CD8-positive, alpha-beta memory T cell (primary cell): Measurements from ENCODE around the gene PRSS56. TPM values are rescaled to one million over a fixed set of nuclear protein-coding genes. Genes with fewer than 3 reads are reported as not detected.
A peak's percentile ranks its signal among the peaks of the same experiment; 100 is the strongest.
"Not testable (repeated sequence)": the region's sequence is repeated elsewhere in the genome, so short reads cannot be mapped to it uniquely, and the experiment has no call there.

Experiments
- CTCF ChIA-PET: fragments of 350-600 bp; sonication (Branson Sonifier 250); formaldehyde crosslinking; loops from one replicate; lab custom pipeline; 2021; ENCODE audit warnings: antibody characterized with exemption; lab: Charles Lee
- POLR2A ChIA-PET: fragments of 350-600 bp; sonication (Branson Sonifier 250); formaldehyde crosslinking; loops from one replicate; lab custom pipeline; 2021; ENCODE audit warnings: antibody characterized with exemption; lab: Charles Lee
- DNase-seq, 5 donors: peaks; one replicate each; pipeline versions ENCODE4 v3.0.0 to v3.0.0-alpha.2; 2020 to 2022; ENCODE audit warnings: mixed read lengths in 1 of 5
- H3K27ac ChIP-seq: one replicate; pipeline ENCODE4 v1.7.0; 2013; ENCODE audit warnings: low read depth, mild to moderate bottlenecking, low read length, moderate library complexity
- H3K27me3 ChIP-seq: 2 replicates; pipeline ENCODE4 v1.7.0; 2013; ENCODE audit warnings: low read length, mild to moderate bottlenecking; ENCODE audit not compliant: insufficient read depth, poor library complexity, severe bottlenecking
- H3K36me3 ChIP-seq: 2 replicates; pipeline ENCODE4 v1.7.0; 2013; ENCODE audit warnings: mild to moderate bottlenecking, low read length, moderate library complexity; ENCODE audit not compliant: insufficient read depth
- H3K4me1 ChIP-seq: 2 replicates; pipeline ENCODE4 v1.7.0; 2013; ENCODE audit warnings: mild to moderate bottlenecking, low read length, moderate library complexity; ENCODE audit not compliant: insufficient read depth
- H3K4me3 ChIP-seq: 2 replicates; pipeline ENCODE4 v1.7.0; 2013; ENCODE audit warnings: mild to moderate bottlenecking, low read length
- H3K9me3 ChIP-seq: 2 replicates; pipeline ENCODE4 v1.7.0; 2013; ENCODE audit warnings: mild to moderate bottlenecking, low read length
- H3K27ac Mint-ChIP-seq, 8 donors: one replicate each; pipeline ENCODE4 v1.8.0; 2020 to 2021; ENCODE audit warnings: mixed read lengths in 8 of 8, mild to moderate bottlenecking in 6 of 8, inconsistent platforms in 3 of 8, moderate library complexity in 3 of 8
- H3K27me3 Mint-ChIP-seq, 2 donors: one replicate each; pipeline ENCODE4 v1.8.0; 2020 to 2021; ENCODE audit warnings: mixed read lengths in 2 of 2, mild to moderate bottlenecking in 1 of 2, moderate library complexity in 1 of 2
- H3K36me3 Mint-ChIP-seq, 3 donors: one replicate each; pipeline ENCODE4 v1.8.0; 2020 to 2021; ENCODE audit warnings: mixed read lengths in 3 of 3, inconsistent platforms in 1 of 3, mild to moderate bottlenecking in 1 of 3
- H3K4me1 Mint-ChIP-seq, 3 donors: one replicate each; pipeline ENCODE4 v1.8.0; 2020 to 2021; ENCODE audit warnings: mixed read lengths in 3 of 3, inconsistent platforms in 1 of 3, mild to moderate bottlenecking in 1 of 3
- H3K4me3 Mint-ChIP-seq, 7 donors: one replicate each; pipeline ENCODE4 v1.8.0; 2020 to 2021; ENCODE audit warnings: mixed read lengths in 7 of 7, mild to moderate bottlenecking in 6 of 7, moderate library complexity in 4 of 7, inconsistent platforms in 2 of 7
- H3K9me3 Mint-ChIP-seq, 5 donors: one replicate each; pipeline ENCODE4 v1.8.0; 2020 to 2022; ENCODE audit warnings: mixed read lengths in 5 of 5, mild to moderate bottlenecking in 3 of 5, moderate library complexity in 2 of 5, inconsistent platforms in 1 of 5
- polyA plus RNA-seq: library from polyadenylated mRNA; unstranded; fragments of 300-500 nt; fragmentation: Illumina TruSeq; gene quantifications from one replicate; pipeline ENCODE4 v1.2.3, GENCODE V29; 2021
- total RNA-seq, 2 experiments: library from RNA; stranded (reverse); gene quantifications; one replicate each; pipeline ENCODE4 v1.2.3, GENCODE V29; 2021

PRSS56 gene
- total and polyA plus RNA-seq, 3 experiments from 2014 or later = not detected

- Histone ChIP-seq H3K9me3 (no peaks in the 10 kb centered on the region), H3K4me1 (no peaks in the 10 kb centered on the region), H3K27me3 (no peaks in the 10 kb centered on the region), H3K27ac (no peak overlapping the region), H3K4me3 (no peak overlapping the region), H3K36me3 (peaks cover 50% of the 10 kb centered on the region)
- ChIA-PET CTCF (no interaction called here), POLR2A (no interaction called here)
- Mint-ChIP-seq H3K27me3 (no peaks in the 10 kb centered on the region), H3K9me3 (no peaks in the 10 kb centered on the region), H3K27ac (peak overlapping the region in 2 of 8 donors; percentile 2 to 35), H3K4me3 (no peak overlapping the region), H3K36me3 (peaks cover 27 to 99% (median 35%) of the 10 kb centered on the region in 3 donors), H3K4me1 (peaks cover 0 to 1% (median 0%) of the 10 kb centered on the region in 3 donors)
- no peak for DNase-seq
Measured at GRCh38 chr2:232567721-232568120, 47.5 kb downstream of the PRSS56 start.

GRCh38 chr2:232568161-232568560 lies 48.0 kb downstream of the PRSS56 start:
- Histone ChIP-seq H3K4me1 (no peaks in the 10 kb centered on the region), H3K27me3 (no peaks in the 10 kb centered on the region), H3K9me3 (no peaks in the 10 kb centered on the region), H3K4me3 (no peak overlapping the region), H3K36me3 (peaks cover 54% of the 10 kb centered on the region), H3K27ac (no peak overlapping the region)
- DNase-seq = no peak
- H3K27ac Mint-ChIP-seq = peak overlapping the region in 1 of 8 donors; percentile 35
- peaks cover 27 to 99% (median 35%) of the 10 kb centered on the region in 3 donors for H3K36me3 Mint-ChIP-seq
- H3K4me1 Mint-ChIP-seq = peaks cover 0 to 1% (median 0%) of the 10 kb centered on the region in 3 donors
- CTCF ChIA-PET = no interaction called here
- POLR2A ChIA-PET = no interaction called here
- no peaks in the 10 kb centered on the region for H3K27me3 Mint-ChIP-seq
- no peak overlapping the region for H3K4me3 Mint-ChIP-seq
- no peaks in the 10 kb centered on the region for H3K9me3 Mint-ChIP-seq

GRCh38 chr2:232569541-232569940 lies 49.4 kb downstream of the PRSS56 start:
- Histone ChIP-seq H3K9me3 (no peaks in the 10 kb centered on the region), H3K36me3 (peaks cover 48% of the 10 kb centered on the region), H3K27ac (no peak overlapping the region), H3K27me3 (no peaks in the 10 kb centered on the region), H3K4me3 (no peak overlapping the region), H3K4me1 (no peaks in the 10 kb centered on the region)
- CTCF ChIA-PET = no interaction called here
- H3K36me3 Mint-ChIP-seq = peaks cover 27 to 97% (median 38%) of the 10 kb centered on the region in 3 donors
- no peak overlapping the region for H3K4me3 Mint-ChIP-seq
- POLR2A ChIA-PET = no interaction called here
- no peaks in the 10 kb centered on the region for H3K9me3 Mint-ChIP-seq
- no peaks in the 10 kb centered on the region for H3K27me3 Mint-ChIP-seq
- no peak for DNase-seq
- H3K4me1 Mint-ChIP-seq = peaks cover 0 to 1% (median 0%) of the 10 kb centered on the region in 3 donors
- peak overlapping the region in 1 of 8 donors; percentile 3 for H3K27ac Mint-ChIP-seq

GRCh38 chr2:232570481-232570880 lies 50.3 kb downstream of the PRSS56 start:
- POLR2A ChIA-PET, H3K27me3 Mint-ChIP-seq, H3K4me3 ChIP-seq, H3K27me3 ChIP-seq, H3K27ac ChIP-seq, H3K4me1 Mint-ChIP-seq, H3K9me3 ChIP-seq, CTCF ChIA-PET, H3K9me3 Mint-ChIP-seq, H3K4me3 Mint-ChIP-seq, H3K27ac Mint-ChIP-seq, H3K4me1 ChIP-seq, DNase-seq: not testable (repeated sequence)
- peaks cover 23 to 97% (median 37%) of the 10 kb centered on the region in 3 donors for H3K36me3 Mint-ChIP-seq
- peaks cover 48% of the 10 kb centered on the region for H3K36me3 ChIP-seq

GRCh38 chr2:232571026-232571474 lies 50.9 kb downstream of the PRSS56 start:
- no peaks in the 10 kb centered on the region for H3K9me3 Mint-ChIP-seq
- CTCF ChIA-PET = no interaction called here
- peaks cover 48% of the 10 kb centered on the region for H3K36me3 ChIP-seq
- no peaks in the 10 kb centered on the region for H3K9me3 ChIP-seq
- H3K4me3 Mint-ChIP-seq = no peak overlapping the region
- POLR2A ChIA-PET = no interaction called here
- H3K27ac Mint-ChIP-seq = peak overlapping the region in 1 of 8 donors; percentile 65
- H3K36me3 Mint-ChIP-seq = peaks cover 23 to 93% (median 34%) of the 10 kb centered on the region in 3 donors
- no peak overlapping the region for H3K27ac ChIP-seq
- no peak for DNase-seq
- no peaks in the 10 kb centered on the region for H3K4me1 Mint-ChIP-seq
- no peaks in the 10 kb centered on the region for H3K4me1 ChIP-seq
- no peaks in the 10 kb centered on the region for H3K27me3 Mint-ChIP-seq
- H3K27me3 ChIP-seq = no peaks in the 10 kb centered on the region
- no peak overlapping the region for H3K4me3 ChIP-seq

- Histone ChIP-seq H3K4me3 (no peak overlapping the region), H3K9me3 (no peaks in the 10 kb centered on the region), H3K36me3 (peaks cover 29% of the 10 kb centered on the region), H3K4me1 (no peaks in the 10 kb centered on the region), H3K27me3 (no peaks in the 10 kb centered on the region), H3K27ac (no peak overlapping the region)
- peaks cover 11 to 89% (median 29%) of the 10 kb centered on the region in 3 donors for H3K36me3 Mint-ChIP-seq
- ChIA-PET POLR2A (no interaction called here), CTCF (interaction anchor here (0.9 kb wide), 1 partner anchor 8 kb away, joined by 3 read pairs; no protein-coding TSS in a partner anchor)
- H3K27ac Mint-ChIP-seq = no peak overlapping the region
- no peak overlapping the region for H3K4me3 Mint-ChIP-seq
- DNase-seq = no peak
- no peaks in the 10 kb centered on the region for H3K9me3 Mint-ChIP-seq
- H3K27me3 Mint-ChIP-seq = no peaks in the 10 kb centered on the region
- H3K4me1 Mint-ChIP-seq = peaks cover 0 to 4% (median 0%) of the 10 kb centered on the region in 3 donors
Measured at GRCh38 chr2:232573042-232573441, 52.9 kb downstream of the PRSS56 start.

GRCh38 chr2:232573771-232574435 lies 53.7 kb downstream of the PRSS56 start:
- no peaks in the 10 kb centered on the region for H3K4me1 ChIP-seq
- H3K4me3 Mint-ChIP-seq = no peak overlapping the region
- H3K9me3 Mint-ChIP-seq = no peaks in the 10 kb centered on the region
- H3K36me3 Mint-ChIP-seq = peaks cover 6 to 86% (median 22%) of the 10 kb centered on the region in 3 donors
- peak overlapping the region in 2 of 8 donors; percentile 1 to 85 for H3K27ac Mint-ChIP-seq
- H3K36me3 ChIP-seq = peaks cover 20% of the 10 kb centered on the region
- H3K4me3 ChIP-seq = no peak overlapping the region
- peaks cover 0 to 4% (median 0%) of the 10 kb centered on the region in 3 donors for H3K4me1 Mint-ChIP-seq
- no peak for DNase-seq
- ChIA-PET POLR2A (no interaction called here), CTCF (no interaction called here)
- no peak overlapping the region for H3K27ac ChIP-seq
- no peaks in the 10 kb centered on the region for H3K27me3 ChIP-seq
- no peaks in the 10 kb centered on the region for H3K27me3 Mint-ChIP-seq
- H3K9me3 ChIP-seq = no peaks in the 10 kb centered on the region

- Histone ChIP-seq H3K27ac (no peak overlapping the region), H3K4me3 (no peak overlapping the region), H3K9me3 (no peaks in the 10 kb centered on the region), H3K36me3 (peaks cover 12% of the 10 kb centered on the region), H3K27me3 (no peaks in the 10 kb centered on the region), H3K4me1 (no peaks in the 10 kb centered on the region)
- no peaks in the 10 kb centered on the region for H3K27me3 Mint-ChIP-seq
- H3K36me3 Mint-ChIP-seq = peaks cover 2 to 81% (median 16%) of the 10 kb centered on the region in 3 donors
- H3K9me3 Mint-ChIP-seq = no peaks in the 10 kb centered on the region
- H3K4me1 Mint-ChIP-seq = peaks cover 0 to 4% (median 0%) of the 10 kb centered on the region in 3 donors
- no peak overlapping the region for H3K4me3 Mint-ChIP-seq
- no peak for DNase-seq
- H3K27ac Mint-ChIP-seq = peak overlapping the region in 2 of 8 donors; percentile 2 to 6
- ChIA-PET CTCF (no interaction called here), POLR2A (no interaction called here)
Measured at GRCh38 chr2:232574674-232575403, 54.7 kb downstream of the PRSS56 start.
